GM23248 (cell line): ENCODE measurements around the gene ELFN1.

Experiments used
- EZH2 ChIP-seq: fragments of 200-600 bp; sonication (generic); IDR thresholded peaks from 2 replicates; pipeline ENCODE4 v1.6.1; 2018; ENCODE audit warnings: antibody characterized with exemption, mild to moderate bottlenecking; ENCODE audit not compliant: insufficient read depth, poor library complexity, severe bottlenecking
- EZH2phosphoT487 ChIP-seq: fragments of 200-600 bp; sonication (generic); IDR thresholded peaks from 2 replicates; pipeline ENCODE4 v1.6.1; 2018; ENCODE audit warnings: antibody characterized with exemption, moderate library complexity, mild to moderate bottlenecking, low read depth; ENCODE audit not compliant: insufficient read depth

DNA sequence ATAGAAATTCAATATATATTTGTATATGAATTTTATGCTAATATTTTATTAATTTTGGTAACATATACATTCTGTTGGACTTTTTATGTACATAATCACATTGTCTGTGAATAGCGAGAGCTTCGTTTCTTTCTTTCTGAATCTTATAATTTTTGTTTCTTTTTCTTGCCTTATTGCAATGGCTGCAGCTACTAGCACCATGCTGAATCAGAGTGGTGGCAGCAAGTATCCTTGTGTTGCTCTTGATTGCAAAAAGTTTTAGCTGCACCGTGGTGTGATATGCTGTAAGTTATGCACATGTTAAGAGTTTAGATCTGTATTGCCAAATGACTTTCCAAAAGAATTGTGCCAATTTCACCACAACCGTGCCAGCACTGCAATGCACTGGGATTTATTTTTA is 32.6 kb downstream of the ELFN1 start:
- TF ChIP-seq EZH2 (no peak), EZH2phosphoT487 (no peak)
